Measurements from ENCODE around the gene ENTPD8. TPM values are rescaled to one million over a fixed set of nuclear protein-coding genes. Genes with fewer than 3 reads are reported as not detected.

The ENTPD8 gene
- total RNA-seq, 1 experiment from 2014 or later = 0.77 TPM

GRCh38 chr9:137470785-137471184 is 29.6 kb upstream of the ENTPD8 start:
- H3K9me3 ChIP-seq (ENCODE audit: control insufficient read depth, low read depth, low read length) = peaks cover 2% of the 10 kb centered on the region
- no peaks in the 10 kb centered on the region for H3K79me1 ChIP-seq (ENCODE audit: insufficient read depth, low read depth, low read length, poor library complexity, severe bottlenecking)
- Mint-ChIP-seq H3K9me3 (peaks cover 24% of the 10 kb centered on the region in 2 experiments), H3K4me1 (no peaks in the 10 kb centered on the region), H3K27ac (no peak overlapping the region), H3K36me3 (ENCODE audit: insufficient read depth in 1 of 3, low read depth in 3 of 3) (peaks cover 0 to 10% (median 6%) of the 10 kb centered on the region in 3 experiments; a peak in 5 of 7 replicates), H3K4me3 (no peak overlapping the region), H3K27me3 (ENCODE audit: low read depth) (peaks cover 21% of the 10 kb centered on the region)
- H3K79me2 ChIP-seq (ENCODE audit: insufficient read depth, low read length) = no peaks in the 10 kb centered on the region
- no peak overlapping the region for H3K23ac ChIP-seq (ENCODE audit: insufficient read length, low read depth, low read length)
- no peak overlapping the region for H3K4ac ChIP-seq (ENCODE audit: low read depth, low read length)
- H4K20me1 ChIP-seq (ENCODE audit: control insufficient read depth, insufficient read depth, insufficient read length) = no peaks in the 10 kb centered on the region
- no peak overlapping the region for H3K9ac ChIP-seq (ENCODE audit: extremely low read depth, insufficient read length, low read length)
- no peak overlapping the region for H3K56ac ChIP-seq (ENCODE audit: insufficient read length, low read depth, low read length)
- H3K23me2 ChIP-seq (ENCODE audit: insufficient read length, low read depth, low read length, poor library complexity, severe bottlenecking) = no peaks in the 10 kb centered on the region
- H3K4me1 ChIP-seq (ENCODE audit: insufficient read depth, low read length) = no peaks in the 10 kb centered on the region
- no peak overlapping the region for H4K91ac ChIP-seq (ENCODE audit: insufficient read length, low read depth, low read length)
- H3K18ac ChIP-seq (ENCODE audit: insufficient read length, low read depth, low read length) = no peak overlapping the region
- WGBS (ENCODE audit: extremely low coverage, insufficient read length, low lambda C conversion rate) = no CpG with 5 or more reads among the region's 7 CpGs
- H3K4me2 ChIP-seq (ENCODE audit: insufficient read depth, insufficient read length, low read length) = no peak overlapping the region
- no peak overlapping the region for H4K5ac ChIP-seq (ENCODE audit: insufficient read length, low read depth, low read length)
- no peak overlapping the region for H2BK12ac ChIP-seq (ENCODE audit: insufficient read length, low read depth, low read length)
- H4K8ac ChIP-seq (replicated peaks; ENCODE audit: insufficient read length, low read depth, low read length) = no peak overlapping the region
- H2BK20ac ChIP-seq (ENCODE audit: low read depth, low read length, poor library complexity, severe bottlenecking) = no peak overlapping the region
- H3T11ph ChIP-seq (ENCODE audit: low read length) = no peak overlapping the region
- H2AFZ ChIP-seq (ENCODE audit: low read length) = no peak overlapping the region
- H2BK120ac ChIP-seq (ENCODE audit: low read depth, low read length, poor library complexity, severe bottlenecking) = no peak overlapping the region
- H3K27ac ChIP-seq (ENCODE audit: insufficient read length, low read depth, low read length) = no peak overlapping the region
- H2BK5ac ChIP-seq (ENCODE audit: insufficient read length, low read length) = no peak overlapping the region
- no peak overlapping the region for H2AK5ac ChIP-seq (ENCODE audit: insufficient read length, low read length)
- no peaks in the 10 kb centered on the region for H3K27me3 ChIP-seq (ENCODE audit: insufficient read depth, low read length)
- no peak overlapping the region for H3K14ac ChIP-seq (ENCODE audit: insufficient read depth, low read length)
- DNase-seq = no peak
- H2BK15ac ChIP-seq (ENCODE audit: low read depth, low read length) = no peak overlapping the region
- TF ChIP-seq, protein P1, sequence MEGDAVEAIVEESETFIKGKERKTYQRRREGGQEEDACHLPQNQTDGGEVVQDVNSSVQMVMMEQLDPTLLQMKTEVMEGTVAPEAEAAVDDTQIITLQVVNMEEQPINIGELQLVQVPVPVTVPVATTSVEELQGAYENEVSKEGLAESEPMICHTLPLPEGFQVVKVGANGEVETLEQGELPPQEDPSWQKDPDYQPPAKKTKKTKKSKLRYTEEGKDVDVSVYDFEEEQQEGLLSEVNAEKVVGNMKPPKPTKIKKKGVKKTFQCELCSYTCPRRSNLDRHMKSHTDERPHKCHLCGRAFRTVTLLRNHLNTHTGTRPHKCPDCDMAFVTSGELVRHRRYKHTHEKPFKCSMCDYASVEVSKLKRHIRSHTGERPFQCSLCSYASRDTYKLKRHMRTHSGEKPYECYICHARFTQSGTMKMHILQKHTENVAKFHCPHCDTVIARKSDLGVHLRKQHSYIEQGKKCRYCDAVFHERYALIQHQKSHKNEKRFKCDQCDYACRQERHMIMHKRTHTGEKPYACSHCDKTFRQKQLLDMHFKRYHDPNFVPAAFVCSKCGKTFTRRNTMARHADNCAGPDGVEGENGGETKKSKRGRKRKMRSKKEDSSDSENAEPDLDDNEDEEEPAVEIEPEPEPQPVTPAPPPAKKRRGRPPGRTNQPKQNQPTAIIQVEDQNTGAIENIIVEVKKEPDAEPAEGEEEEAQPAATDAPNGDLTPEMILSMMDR (conservative IDR thresholded peaks at IDR 0.05) = no peak

All from H9 (cell line).